UCSD-AML1 (cell line): ENCODE measurements around the gene ARID1B.
"Not testable (repeated sequence)": the region's sequence is repeated elsewhere in the genome, so short reads cannot be mapped to it uniquely, and the experiment has no call there.

Experiments
- DNase-seq: peaks from one replicate; lab custom pipeline; 2025; ENCODE audit not compliant: unreplicated experiment; lab: John Stamatoyannopoulos, UW

The ARID1B gene

DNA sequence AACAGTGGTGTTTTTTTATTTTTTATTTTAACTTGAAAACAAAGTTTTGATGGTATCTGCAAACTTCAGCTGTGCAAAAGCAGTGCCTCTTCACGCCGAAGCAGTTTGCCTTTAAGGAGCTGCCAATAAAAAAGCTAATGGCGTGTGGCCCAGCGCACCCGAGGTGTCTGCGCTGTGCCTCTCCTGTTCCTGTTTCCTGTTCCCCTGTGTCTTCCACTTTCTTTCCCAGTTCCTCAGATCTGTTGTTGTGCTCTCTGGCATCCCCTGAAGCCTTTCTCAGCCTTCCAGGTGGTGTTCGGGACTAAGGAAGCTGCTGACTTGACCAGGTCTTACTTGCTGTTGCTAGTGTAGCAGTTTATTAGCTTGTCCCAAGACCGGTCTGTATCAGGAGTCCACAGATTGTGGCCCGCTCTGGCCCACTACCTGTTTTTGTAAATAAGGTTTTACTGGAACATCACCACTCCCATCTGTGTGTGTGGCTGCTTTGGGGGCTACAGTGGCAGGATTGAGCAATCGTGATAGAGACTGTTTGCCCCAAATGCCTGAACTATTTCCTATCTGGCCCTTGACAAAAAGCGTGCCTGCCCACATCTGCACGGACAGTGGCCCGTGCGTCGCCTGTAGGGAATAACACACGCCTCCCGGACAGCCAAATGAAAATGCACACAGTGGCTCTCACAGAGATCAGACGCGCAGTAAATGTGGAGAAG is 367.8 kb downstream of the ARID1B start:
- DNase-seq = no peak

- DNase-seq = no peak
Measured at GRCh38 chr6:157145656-157146285, 368.6 kb downstream of the ARID1B start.

GRCh38 chr6:157147054-157148026 is 370.2 kb downstream of the ARID1B start:
- DNase-seq = not testable (repeated sequence)

DNA sequence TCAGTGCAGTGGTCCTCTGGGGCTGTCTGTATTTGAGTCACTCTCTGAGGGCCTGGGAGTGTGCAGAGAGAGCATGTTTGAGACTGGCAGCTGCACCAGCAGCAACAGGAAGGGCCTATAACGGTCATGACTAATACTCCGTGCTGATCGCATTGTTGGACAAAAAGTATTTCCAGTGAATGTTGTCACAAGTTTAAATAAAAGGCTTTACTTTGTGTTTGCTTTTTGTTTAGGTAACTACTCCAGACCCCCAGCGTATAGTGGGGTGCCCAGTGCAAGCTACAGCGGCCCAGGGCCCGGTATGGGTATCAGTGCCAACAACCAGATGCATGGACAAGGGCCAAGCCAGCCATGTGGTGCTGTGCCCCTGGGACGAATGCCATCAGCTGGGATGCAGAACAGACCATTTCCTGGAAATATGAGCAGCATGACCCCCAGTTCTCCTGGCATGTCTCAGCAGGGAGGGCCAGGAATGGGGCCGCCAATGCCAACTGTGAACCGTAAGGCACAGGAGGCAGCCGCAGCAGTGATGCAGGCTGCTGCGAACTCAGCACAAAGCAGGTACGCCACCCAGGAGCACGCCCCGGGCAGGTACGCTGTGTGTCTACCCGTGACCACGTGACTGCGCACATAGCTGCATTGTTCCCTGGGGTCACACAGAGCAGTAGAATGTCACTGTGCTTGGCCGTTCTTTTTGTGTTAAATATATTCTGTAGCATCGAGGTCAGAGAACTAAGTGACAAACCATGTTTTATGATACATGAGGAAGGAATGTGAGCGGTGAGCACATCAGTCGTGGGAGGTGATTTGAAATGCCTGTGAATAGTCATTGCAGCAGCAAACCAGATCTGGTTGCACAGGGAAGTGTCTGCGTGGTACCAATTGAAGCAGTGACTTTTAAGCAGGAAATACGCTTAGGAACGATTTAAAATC is 371.5 kb downstream of the ARID1B start:
- DNase-seq = no peak

GRCh38 chr6:157150076-157150475 is 372.9 kb downstream of the ARID1B start:
- no peak for DNase-seq

DNA sequence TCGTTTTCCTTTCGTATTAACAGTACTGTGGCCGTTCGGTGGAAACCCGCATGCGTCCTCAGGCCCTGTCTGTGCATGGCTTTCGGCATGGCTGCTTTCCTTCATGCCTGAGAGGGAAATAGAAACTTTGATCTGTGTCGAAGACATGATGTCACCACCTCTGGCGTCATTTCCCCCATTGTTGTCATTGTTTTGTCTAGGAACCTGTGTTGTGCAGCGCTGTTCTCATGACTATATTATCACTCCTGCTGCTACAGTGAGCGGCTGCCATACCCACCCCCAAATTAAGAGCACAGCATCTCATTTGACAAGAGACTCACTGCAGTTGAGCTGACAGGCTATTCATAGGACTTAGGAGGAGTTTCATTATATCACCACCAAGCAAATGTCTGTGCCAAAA is 373.9 kb downstream of the ARID1B start:
- DNase-seq = no peak

- no peak for DNase-seq
Measured at GRCh38 chr6:157151989-157152388, 374.8 kb downstream of the ARID1B start.

GRCh38 chr6:157152556-157152955 is 375.4 kb downstream of the ARID1B start:
- DNase-seq = no peak

GRCh38 chr6:157155804-157156203 is 378.6 kb downstream of the ARID1B start:
- DNase-seq = no peak

DNA sequence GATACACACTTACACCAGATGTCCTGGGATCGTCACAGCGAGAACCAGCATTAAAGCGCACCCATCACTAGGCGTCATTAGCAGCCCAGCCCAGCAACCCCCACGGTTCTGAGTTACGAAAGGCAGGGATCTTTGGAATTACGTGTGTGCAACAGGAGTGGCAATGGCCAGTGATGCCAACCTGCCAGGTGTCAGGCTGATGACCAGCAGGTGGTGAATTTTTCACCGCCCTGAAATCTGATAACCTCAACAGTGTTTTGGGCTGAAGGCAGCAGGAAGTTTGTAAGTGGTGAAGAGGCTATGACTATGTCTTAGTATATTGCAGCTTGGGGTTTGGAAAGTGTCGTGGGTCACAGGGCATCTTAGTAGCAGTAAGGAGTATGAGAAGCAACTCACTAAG is 380.1 kb downstream of the ARID1B start:
- no peak for DNase-seq

- DNase-seq = no peak
Measured at GRCh38 chr6:157158456-157158855, 381.3 kb downstream of the ARID1B start.

- DNase-seq = no peak
Measured at GRCh38 chr6:157158897-157159296, 381.7 kb downstream of the ARID1B start.

- no peak for DNase-seq
Measured at GRCh38 chr6:157159348-157159747, 382.2 kb downstream of the ARID1B start.

GRCh38 chr6:157161912-157162311 is 384.7 kb downstream of the ARID1B start:
- no peak for DNase-seq

GRCh38 chr6:157162766-157163433 is 385.7 kb downstream of the ARID1B start:
- no peak for DNase-seq

DNA sequence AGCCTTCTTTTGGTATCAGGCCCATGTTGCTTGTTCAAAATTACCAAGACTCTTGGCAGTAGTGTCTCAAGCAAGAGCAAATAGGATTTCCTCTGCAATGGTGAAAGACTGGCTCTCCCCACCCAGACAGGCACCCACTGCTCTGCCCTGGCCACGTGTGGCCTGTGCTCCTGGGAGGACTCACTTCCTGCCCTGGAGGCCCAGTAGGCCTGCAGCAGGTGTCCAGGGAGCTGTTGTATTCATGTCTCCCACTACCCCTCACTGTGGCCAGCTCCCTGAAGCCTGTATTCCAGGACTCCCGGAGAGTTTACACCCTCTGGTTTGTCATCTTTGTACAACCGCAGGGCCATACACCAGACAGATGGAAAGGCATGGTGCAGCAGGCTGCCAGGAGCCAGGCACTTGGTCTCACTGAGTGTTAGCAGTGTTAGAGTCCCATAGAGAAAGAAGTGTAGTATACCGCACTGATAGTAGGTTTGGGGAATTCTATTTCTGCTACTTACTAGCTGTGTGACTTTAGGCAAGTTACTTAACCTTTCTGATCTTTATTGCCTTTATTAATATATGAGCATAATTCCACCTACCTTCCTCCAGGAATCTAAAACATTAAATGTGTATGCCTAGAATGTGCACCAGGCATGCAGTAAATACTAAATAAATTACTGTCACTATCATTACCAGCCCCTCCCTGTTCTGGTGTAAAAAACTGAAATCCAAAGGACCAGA is 386.4 kb downstream of the ARID1B start:
- DNase-seq = no peak

GRCh38 chr6:157164972-157165371 is 387.8 kb downstream of the ARID1B start:
- no peak for DNase-seq

DNA sequence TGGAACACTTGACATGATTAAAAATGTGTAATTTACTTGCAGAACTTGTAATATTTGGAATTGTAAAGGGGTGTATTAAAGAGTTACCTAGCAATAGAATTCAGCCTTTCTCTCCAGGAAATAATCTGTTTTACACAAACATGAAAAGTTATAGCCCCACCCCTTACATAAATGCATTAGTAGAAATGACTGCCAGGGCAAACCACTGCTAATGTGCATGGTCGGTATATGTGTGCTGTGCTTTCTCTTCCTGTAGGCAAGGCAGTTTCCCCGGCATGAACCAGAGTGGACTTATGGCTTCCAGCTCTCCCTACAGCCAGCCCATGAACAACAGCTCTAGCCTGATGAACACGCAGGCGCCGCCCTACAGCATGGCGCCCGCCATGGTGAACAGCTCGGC is 389.6 kb downstream of the ARID1B start:
- DNase-seq = no peak

- DNase-seq = no peak
Measured at GRCh38 chr6:157167837-157168236, 390.7 kb downstream of the ARID1B start.
